Breast epithelium (tissue), 3 donors: ENCODE measurements around the gene DLST.

Experiments
- CTCF ChIP-seq, 3 donors: fragments of 450-650 bp; IDR thresholded peaks; one replicate each; pipeline ENCODE4 v1.5.1; 2016 to 2017; ENCODE audit warnings: antibody characterized with exemption in 3 of 3, mild to moderate bottlenecking in 3 of 3, moderate library complexity in 3 of 3
- POLR2A ChIP-seq: fragments of 450-650 bp; IDR thresholded peaks from one replicate; pipeline ENCODE4 v1.6.1; 2016; ENCODE audit warnings: antibody characterized with exemption, mild to moderate bottlenecking, moderate library complexity
- POLR2AphosphoS5 ChIP-seq, 3 donors: sonication (generic); formaldehyde crosslinking; IDR thresholded peaks; one replicate each; pipeline ENCODE4 v1.6.1; 2017; ENCODE audit warnings: antibody characterized with exemption in 3 of 3

- TF ChIP-seq CTCF (IDR thresholded peaks at IDR 0.05), result no peak
- no peak for TF ChIP-seq POLR2AphosphoS5 (IDR thresholded peaks at IDR 0.05)
- no peak for TF ChIP-seq POLR2A
Observed at GRCh38 chr14:74834692-74835392, 46.9 kb upstream of the DLST start.
